Activated CD4-positive, CD25-positive, alpha-beta regulatory T cell treated with anti-CD3 and anti-CD28 coated beads, Interleukin-2, amount 50 U/mL, for 72 hours (primary cell): ENCODE measurements around the gene LCN10.

Experiments
- DNase-seq: peaks from one replicate; pipeline ENCODE4 v3.0.0; 2021

LCN10 gene

GRCh38 chr9:136753371-136754058 lies 10.8 kb upstream of the LCN10 start:
- DNase-seq, result no peak

GRCh38 chr9:136751814-136752213 lies 9.1 kb upstream of the LCN10 start:
- no peak for DNase-seq

GRCh38 chr9:136751244-136751643 lies 8.5 kb upstream of the LCN10 start:
- no peak for DNase-seq

DNA sequence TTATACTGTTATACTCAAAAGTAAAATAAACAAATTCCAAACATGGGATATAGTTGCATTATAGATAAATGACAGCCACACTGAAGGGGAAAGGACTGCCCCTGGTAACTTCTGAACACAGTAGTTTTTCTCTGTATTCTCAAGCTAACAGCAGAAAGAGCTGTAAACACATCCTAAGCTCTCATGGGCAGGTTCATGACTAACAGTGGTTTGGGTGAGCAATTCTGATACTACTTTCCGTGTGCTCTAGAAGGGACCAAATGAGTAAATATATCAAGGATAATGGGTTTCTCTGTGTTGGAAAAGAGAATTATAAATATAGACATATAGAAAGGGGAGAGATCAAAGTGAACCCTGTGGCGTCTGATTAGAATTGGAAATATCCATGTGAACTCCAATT lies 7.8 kb upstream of the LCN10 start:
- DNase-seq, result no peak

DNA sequence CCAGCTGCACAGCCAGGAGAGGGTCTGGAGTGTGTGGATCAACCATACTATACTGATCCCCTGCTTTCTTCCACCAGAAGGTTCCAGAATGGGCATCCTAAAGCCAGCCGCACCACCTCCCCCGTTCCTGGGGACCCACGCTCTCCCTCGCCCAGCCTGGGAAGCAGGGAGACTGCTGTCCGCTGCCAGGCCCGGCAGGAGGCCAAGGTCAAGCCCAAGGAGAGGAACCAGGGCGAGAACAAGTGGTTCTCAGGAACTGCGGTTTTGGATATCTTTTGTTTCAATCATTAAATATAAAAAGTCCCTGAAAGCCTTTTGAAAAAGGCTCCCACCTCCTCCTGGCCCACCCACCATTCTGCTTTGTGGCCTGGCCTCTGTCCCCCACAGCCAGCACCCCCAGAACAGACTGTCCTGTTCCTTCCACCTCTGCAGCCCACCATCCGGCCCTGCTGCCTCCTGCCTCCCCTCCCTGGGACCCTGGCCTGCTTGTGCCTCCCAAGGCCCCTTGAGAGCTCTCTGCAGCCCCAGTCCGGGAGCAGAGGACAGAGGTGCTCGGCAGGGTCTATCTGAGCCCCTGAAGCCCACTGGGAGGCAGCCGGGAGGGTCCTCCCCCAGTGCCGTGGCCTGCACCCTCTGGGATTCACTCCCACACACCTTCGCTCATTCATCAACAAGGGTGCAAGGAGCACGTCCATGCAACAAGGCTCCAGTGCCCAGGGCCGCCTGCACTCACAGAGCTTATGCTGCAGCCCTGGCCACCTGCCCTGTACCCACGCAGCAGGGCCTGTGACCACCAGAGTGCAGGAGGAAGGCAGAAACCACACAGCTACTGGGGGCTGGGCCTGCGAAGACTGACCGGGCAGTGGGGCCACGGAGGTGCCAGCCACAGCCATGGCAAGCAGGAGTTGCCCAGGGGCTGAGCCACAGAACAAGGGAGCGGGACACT lies 6.2 kb upstream of the LCN10 start:
- DNase-seq, result no peak

GRCh38 chr9:136748201-136748600 lies 5.5 kb upstream of the LCN10 start, which contains the start of gene LCN6:
Gene LCN6 (minus strand): TSS chr9:136748525. CDS start chr9:136748483, 42 bp downstream.
- DNase-seq, result no peak

DNA sequence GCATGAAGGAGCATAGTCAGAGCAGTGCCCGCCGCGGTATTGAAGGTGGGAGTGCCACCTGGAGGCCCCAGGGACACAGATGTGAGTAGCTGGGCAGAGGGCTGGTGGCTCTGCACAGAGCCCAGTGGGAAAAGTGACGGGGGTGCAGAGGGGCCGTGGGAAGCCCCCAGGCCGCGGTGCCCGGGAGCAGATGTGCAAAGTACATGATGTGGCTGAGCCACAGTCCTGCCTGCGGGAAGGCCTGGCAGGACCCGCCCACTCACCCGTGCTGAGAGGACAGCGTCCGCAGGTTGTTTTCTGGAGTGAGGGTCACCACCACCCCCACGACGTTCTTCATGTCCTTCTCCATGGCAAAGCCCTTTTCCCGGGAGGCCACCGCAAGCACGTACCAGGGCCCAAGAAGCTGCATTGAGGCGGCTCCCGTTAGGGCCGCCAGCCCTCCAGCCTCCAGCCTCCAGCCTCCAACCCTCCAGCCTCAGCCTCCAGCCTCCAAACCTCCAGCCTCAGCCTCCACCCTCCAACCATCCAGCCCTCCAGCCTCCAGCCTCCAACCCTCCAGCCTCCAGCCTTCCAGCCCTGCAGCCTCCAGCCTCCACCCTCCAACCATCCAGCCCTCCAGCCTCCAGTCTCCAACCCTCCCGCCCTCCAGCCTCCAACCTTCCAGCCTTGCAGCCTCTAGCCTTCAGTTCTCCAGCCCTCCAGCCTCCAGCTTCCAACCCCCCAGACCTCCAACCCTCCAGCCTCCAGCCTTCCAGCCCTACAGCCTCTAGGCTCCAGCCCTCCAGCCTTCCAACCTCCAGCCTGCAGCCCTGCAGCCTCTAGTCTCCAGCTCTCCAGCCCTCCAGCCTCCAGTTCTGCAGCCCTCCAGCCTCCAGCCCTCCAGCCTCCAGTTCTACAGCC lies 4.7 kb upstream of the LCN10 start:
- DNase-seq, result no peak

- DNase-seq, result no peak
These were observed 3.9 kb upstream of the LCN10 start for GRCh38 chr9:136746621-136747020.

DNA sequence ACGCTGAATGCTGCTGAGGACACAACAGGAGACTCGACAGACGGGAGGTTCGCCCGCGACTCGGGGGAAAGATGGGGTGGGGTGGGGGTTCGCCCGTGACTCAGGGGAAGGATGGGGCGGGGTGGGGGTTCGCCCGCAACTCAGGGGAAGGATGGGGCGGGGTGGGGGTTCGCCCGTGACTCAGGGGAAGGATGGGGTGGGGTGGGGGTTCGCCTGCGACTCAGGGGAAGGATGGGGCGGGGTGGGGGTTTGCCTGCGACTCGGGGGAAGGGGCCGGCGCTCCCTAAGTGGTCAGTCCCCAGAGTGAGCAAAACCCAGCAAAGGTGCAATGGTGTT lies 3.4 kb upstream of the LCN10 start:
- DNase-seq, result no peak

DNA sequence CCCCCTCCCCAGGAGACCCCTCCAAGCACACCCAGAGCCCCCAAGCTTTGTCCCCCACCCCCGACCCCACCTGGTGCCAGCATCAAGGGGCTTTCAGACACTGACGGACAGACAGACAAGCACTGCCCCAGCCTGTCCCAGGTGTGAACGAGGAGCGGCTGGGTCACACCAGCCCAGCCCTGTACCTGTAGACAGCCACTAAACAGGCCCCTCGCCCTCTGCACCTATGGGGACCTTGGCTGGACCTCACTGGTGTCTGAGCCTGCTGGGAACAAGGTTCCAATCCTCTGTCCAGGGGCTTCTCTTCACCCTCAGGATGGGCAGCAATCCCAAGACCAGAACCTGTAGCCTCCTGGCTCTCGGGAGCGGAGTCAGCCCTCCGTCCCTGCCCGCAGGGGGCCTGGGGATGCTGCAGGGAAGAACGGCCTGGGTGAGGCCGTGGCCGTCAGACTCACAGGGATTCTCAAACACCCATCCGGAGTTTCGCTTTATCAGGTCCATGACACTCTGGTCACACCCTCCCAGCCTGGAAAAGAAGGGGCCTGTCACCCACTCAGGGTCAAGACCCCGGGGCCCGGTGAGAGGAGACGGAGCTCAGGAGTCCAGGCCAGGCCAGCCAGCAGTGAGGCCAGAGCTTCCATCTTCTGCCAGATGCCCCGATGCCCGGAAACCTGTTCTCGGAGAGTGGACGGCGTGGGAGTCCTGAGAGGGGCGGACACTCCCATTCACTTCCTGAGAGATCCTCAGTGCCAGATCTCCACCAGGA lies 2.8 kb upstream of the LCN10 start:
- no peak for DNase-seq

DNA sequence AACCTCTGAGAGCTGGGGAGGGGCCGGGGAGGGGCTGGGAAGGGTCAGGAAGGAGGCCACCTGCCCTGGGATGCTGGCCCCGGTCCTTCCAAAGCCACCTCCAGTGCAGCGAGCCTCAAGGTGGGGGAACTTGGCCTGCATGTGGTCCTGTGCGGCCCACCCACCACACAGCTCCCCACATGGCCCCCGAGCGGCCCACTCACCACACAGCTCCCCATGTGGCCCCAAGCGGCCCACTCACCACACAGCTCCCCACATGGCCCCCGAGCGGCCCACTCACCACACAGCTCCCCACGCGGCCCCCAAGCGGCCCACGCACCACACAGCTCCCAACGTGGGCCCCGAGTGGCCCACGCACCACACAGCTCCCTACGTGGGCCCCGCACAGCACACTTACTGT lies 2.0 kb upstream of the LCN10 start:
- no peak for DNase-seq

DNA sequence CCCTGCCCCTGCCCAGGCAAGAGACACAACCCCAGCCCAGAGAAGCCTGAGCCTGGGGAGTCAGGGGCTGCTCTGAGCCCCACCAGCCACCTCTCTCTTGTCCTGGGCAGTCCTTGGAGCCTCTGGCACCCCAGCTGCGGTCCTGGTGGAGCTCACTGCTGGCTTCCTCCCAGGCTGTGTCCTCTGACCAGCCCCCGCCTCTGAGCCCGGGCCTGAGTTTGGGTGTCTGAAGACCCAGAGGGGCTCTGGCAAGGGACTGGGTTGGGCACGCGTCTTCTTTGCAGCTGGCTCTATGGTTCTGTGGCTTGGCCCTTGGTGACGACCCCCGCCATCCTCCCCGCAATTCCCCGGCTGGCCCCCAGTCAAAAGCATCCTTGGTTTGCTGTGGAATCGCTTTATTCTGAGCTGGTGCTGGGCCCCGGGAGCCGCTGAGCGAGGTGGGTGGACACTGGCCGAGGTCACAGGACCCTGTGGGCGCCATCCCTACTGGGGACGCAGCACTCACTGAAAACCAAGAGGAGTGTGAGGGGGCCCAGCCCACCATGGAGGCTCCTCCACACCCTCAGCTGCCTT lies 985 bp upstream of the LCN10 start:
- no peak for DNase-seq

DNA sequence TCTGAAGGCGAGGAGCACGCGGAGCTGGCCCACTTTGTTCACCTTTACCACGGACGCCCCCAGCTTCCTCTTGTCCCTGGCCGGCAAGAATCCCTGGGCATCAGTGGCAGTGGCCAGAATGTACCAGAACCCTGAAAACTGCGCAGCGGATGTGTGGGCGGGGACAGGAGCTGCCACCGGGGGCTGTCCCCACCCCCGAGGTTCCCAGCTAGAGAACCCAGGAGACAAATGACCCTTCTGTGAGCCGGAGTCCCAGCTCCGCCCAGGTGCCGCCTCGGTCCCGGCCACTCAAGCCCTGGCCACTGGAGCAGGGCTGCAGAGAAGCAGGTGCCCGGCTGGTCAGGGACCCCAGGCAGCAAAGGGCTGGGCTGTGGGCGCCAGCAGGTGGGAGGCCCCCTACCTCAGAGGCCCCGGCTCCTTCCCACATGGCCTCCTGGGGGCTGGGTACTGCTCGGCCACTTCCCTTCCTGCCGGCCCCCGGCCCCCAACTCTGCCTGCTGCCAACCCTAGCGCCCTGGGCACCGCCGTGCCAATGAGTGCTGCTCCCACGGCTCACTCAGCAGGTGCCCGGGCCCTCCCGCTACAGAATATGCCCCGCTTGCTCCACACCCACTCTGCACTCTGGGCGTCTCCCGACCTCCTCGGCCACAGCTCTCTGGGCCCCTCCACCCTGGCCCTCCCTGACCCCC lies 713 bp downstream of the LCN10 start:
- DNase-seq, result peak; percentile 64

DNA sequence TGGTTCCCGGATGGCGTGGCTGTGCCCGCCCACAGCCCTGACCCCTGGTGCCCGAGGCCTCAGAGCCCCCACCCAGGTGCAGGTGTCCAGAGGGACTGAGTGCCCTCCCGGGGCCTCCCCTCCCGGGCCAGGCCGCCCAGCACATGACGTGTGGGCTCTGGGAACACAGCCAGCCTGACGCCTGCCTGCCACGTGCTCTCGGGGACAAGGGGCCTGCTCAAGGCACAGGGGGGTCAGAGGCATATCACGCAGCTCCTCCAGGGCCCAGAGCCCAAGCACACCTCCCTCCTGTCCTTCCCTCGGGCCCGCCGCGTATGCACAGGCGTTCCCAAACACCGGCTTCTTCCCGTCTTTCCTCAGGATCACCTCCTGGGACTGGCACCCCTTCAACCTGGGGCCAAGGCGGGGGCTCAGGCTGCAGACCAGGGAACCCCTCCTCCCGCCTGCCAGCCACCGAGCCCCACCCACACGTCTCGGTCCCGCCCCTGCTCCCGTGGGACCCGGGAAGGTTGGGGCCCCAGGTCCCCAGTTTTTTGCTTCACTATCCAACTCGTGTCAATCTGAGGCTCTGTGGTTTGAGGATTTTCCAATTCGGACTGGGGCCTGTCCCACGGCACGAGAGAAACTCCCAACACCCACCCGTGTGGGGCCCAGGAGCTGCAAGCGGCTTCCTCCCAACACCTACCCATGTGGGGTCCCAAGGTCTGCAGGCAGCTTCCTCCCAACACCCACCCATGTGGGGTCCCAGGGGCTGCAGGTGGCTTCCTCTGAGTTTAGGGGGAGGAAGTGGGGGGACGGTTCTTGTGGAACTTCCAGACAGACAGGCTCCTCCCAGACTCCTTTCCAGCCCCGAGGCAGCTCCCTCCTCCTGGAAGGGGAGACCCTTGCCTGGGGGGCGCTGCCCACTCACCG lies 1.5 kb downstream of the LCN10 start:
- DNase-seq, result no peak

GRCh38 chr9:136740491-136740890 lies 2.2 kb downstream of the LCN10 start:
- no peak for DNase-seq

- no peak for DNase-seq
These were observed 2.7 kb downstream of the LCN10 start for GRCh38 chr9:136740069-136740468.

DNA sequence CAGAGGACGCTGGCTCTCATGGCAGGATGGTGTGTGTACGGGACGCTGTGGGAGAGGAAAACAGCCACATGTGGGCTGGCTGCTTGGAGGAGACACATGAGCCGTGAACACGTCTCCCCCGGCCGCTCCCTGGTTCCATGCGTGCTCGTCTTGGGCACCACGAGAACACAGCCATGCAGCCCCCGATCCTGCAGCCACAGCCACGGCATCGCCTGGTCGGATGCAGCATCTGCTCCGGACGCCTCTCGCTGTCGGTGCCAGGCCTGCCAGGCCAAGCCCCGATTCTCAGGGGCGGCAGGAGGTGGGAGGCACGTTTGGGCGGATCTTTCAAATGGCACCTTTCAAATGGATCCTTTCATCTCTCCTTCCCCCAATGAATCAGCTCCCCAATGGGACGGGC lies 3.2 kb downstream of the LCN10 start:
- no peak for DNase-seq

- DNase-seq, result no peak
These were observed 3.8 kb downstream of the LCN10 start for GRCh38 chr9:136738960-136739359.

DNA sequence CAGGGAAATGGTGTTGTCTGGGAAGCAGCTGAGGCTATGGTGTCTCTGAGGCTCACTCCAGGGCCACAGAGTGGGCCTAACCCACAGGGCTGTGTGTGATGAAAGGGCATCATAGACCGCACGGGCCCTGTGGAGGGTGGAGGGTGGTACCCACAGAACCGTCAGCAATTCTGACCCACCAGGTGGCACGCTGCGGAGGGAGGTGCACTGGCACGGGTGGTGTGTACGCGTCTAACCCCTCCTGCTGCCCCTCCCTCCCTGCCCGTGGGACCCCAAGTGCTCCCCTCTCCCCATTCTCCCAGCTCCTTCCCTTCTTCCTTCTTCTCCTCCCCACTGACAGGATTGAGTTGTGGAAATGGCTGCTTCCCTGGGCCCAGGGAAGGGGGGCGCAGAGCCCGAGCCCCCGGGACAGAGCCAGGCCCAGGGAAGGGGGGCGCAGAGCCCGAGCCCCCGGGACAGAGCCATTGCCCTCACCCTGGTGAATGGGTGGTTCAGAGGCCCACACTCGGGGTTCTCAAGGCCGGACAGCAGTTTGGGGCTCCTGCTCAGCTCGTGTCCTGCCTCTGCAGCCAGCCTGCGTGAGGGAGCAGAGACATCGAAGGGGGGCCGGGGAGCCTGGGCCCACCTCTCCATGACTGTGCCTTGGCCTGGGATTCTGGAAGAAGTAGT lies 6.8 kb downstream of the LCN10 start:
- no peak for DNase-seq
